H1 (cell line): ENCODE measurements around the gene ZWILCH. TPM values are rescaled to one million over a fixed set of nuclear protein-coding genes. Genes with fewer than 3 reads are reported as not detected.

ENCODE experiments used
- CBX8 ChIP-seq: fragments of 300-800, 300-1000 bp; sonication (generic); IDR thresholded peaks from 2 replicates; pipeline ENCODE4 v1.7.1; 2016; ENCODE audit warnings: low read depth, low read length, borderline replicate concordance
- CHD2 ChIP-seq: IDR thresholded peaks from 2 replicates; pipeline ENCODE4 v1.6.1; 2012; ENCODE audit warnings: low read length, improper control_type of control experiment
- polyA plus RNA-seq, 7 experiments: library from polyadenylated mRNA; depleted of rRNA in 3 of 7; stranded (reverse) in 5 of 7; unstranded in 2 of 7; fragments of >200 nt in 5 of 7; fragments of 200-250 nt in 2 of 7; gene quantifications; 1 replicate in 5 of 7; 2 replicates in 1 of 7; 4 replicates in 1 of 7; pipeline versions ENCODE4 v1.2.1 to v1.2.3, GENCODE V29; 2011 to 2013; ENCODE audit warnings: missing spikeins in 2 of 7, mixed read lengths in 2 of 7
- total RNA-seq: library from RNA; stranded (reverse); fragmentation: NEBNext Ultra II Directional; extraction: Animal tissue kit (Norgen Biotek cat#: 25700); gene quantifications from 2 replicates; pipeline ENCODE4 v1.2.1, GENCODE V29; 2021

Gene ZWILCH
- total and polyA plus RNA-seq, 2 of the 8 experiments (the other 6 are each of a cell fraction or from before 2014, with no cell fraction given), result 18.1 to 61.5 TPM

GRCh38 chr15:66515901-66516322, 10.8 kb downstream of the ZWILCH start (continued):
- TF ChIP-seq CHD2 (no peak), CBX8 (no peak)
- TF ChIP-seq, all 59 proteins: peak for 0
